HCT116 (cell line): Measurements from ENCODE around the gene CNR2. TPM values are rescaled to one million over a fixed set of nuclear protein-coding genes. Genes with fewer than 3 reads are reported as not detected.
"Not testable (repeated sequence)": the region's sequence is repeated elsewhere in the genome, so short reads cannot be mapped to it uniquely, and the experiment has no call there.

Experiments
- ATAC-seq: fragments of 200-7000 bp; cut with Tn5 transposase; 2 replicates; pipeline ENCODE4 v1.9.1; 2020; ENCODE audit warnings: mild to moderate bottlenecking, moderate library complexity
- BruUV-seq: library from RNA; stranded (reverse); fragments of 400-500 nt; replicated peaks from 2 replicates; lab custom pipeline; 2021; lab: Mats Ljungman, UMichigan
- CTCF ChIA-PET: fragments of 300-600 bp; sonication (Branson Sonifier 250); formaldehyde crosslinking; loops from one replicate; lab custom pipeline; 2021; ENCODE audit warnings: antibody characterized with exemption; lab: Charles Lee
- POLR2A ChIA-PET: fragments of 300-600, 350-600 bp; sonication (Branson Sonifier 250); formaldehyde crosslinking; loops from one replicate; lab custom pipeline; 2021; ENCODE audit warnings: antibody characterized with exemption; lab: Charles Lee
- RAD21 ChIA-PET, 2 experiments: fragments of 300-600 bp; sonication (Branson Sonifier 250); formaldehyde crosslinking; loops; one replicate each; lab custom pipeline; 2023; ENCODE audit warnings: low total read pairs in 2 of 2; ENCODE audit not compliant: uncharacterized antibody in 2 of 2, unreplicated experiment in 2 of 2, low non-redundant PET in 1 of 2; lab: Charles Lee
- DNase-seq: peaks from one replicate; pipeline ENCODE4 v3.0.0-alpha.2; 2010; ENCODE audit warnings: low read depth, low spot score
- H2AFZ ChIP-seq: fragments of 200-600 bp; shearing (Covaris generic), sonication (generic); 2 replicates; pipeline ENCODE4 v1.6.1; 2017; ENCODE audit warnings: low read depth, mixed run types, mixed read lengths, antibody characterized with exemption, low read length; ENCODE audit not compliant: poor library complexity, severe bottlenecking
- H3K27ac ChIP-seq: 2 replicates; pipeline ENCODE4 v1.5.1; 2012; ENCODE audit warnings: low read depth, low read length
- H3K27me3 ChIP-seq: fragments of 200-600 bp; sonication (generic); 2 replicates; pipeline ENCODE4 v1.6.1; 2016; ENCODE audit warnings: mixed run types, low read length, mixed read lengths; ENCODE audit not compliant: insufficient read depth
- H3K36me3 ChIP-seq, 2 experiments: fragments of 200-500 bp in 1 of 2; fragments of 200-600 bp in 1 of 2; sonication (Bioruptor generic) in 1 of 2; sonication (generic) in 1 of 2; 2 replicates each; pipeline versions ENCODE4 v1.5.1 to v1.6.1; 2014 to 2016; ENCODE audit warnings: low read length in 2 of 2, inconsistent platforms in 1 of 2, mixed read lengths in 1 of 2, mixed run types in 1 of 2; ENCODE audit not compliant: insufficient read depth in 2 of 2, control insufficient read depth in 1 of 2
- H3K4me1 ChIP-seq, 2 experiments: fragments of 200-600 bp in 1 of 2; sonication (generic) in 1 of 2; 2 replicates each; pipeline versions ENCODE4 v1.5.1 to v1.6.1; 2012 to 2017; ENCODE audit warnings: low read length in 2 of 2, inconsistent platforms in 1 of 2, mild to moderate bottlenecking in 1 of 2, mixed read lengths in 1 of 2, mixed run types in 1 of 2, moderate library complexity in 1 of 2; ENCODE audit not compliant: insufficient read depth in 2 of 2, control insufficient read depth in 1 of 2
- H3K4me2 ChIP-seq: fragments of 200-600 bp; sonication (generic); 2 replicates; pipeline ENCODE4 v1.6.1; 2017; ENCODE audit warnings: mixed run types, low read length, mixed read lengths
- H3K4me3 ChIP-seq, 2 experiments: fragments of 200-600 bp in 1 of 2; sonication (generic) in 1 of 2; replicated peaks in 1 of 2; 2 replicates each; pipeline ENCODE4 v1.5.1; 2011 to 2016; ENCODE audit warnings: low read length in 2 of 2, control low read depth in 1 of 2, low read depth in 1 of 2, mild to moderate bottlenecking in 1 of 2, mixed read lengths in 1 of 2, mixed run types in 1 of 2
- H3K79me2 ChIP-seq: fragments of 200-600 bp; sonication (generic); 2 replicates; pipeline ENCODE4 v1.6.1; 2017; ENCODE audit warnings: mild to moderate bottlenecking, mixed run types, low read length, moderate library complexity, mixed read lengths; ENCODE audit not compliant: insufficient read depth
- H3K9ac ChIP-seq: fragments of 200-600 bp; sonication (generic); 2 replicates; pipeline ENCODE4 v1.6.1; 2016; ENCODE audit warnings: low read length, mixed read lengths
- H3K9me2 ChIP-seq: fragments of 200-600 bp; sonication (generic), shearing (Covaris generic); 2 replicates; pipeline ENCODE4 v1.6.1; 2017; ENCODE audit warnings: mixed run types, mild to moderate bottlenecking, moderate library complexity; ENCODE audit not compliant: insufficient read depth
- H3K9me3 ChIP-seq, 2 experiments: fragments of 200-500 bp in 1 of 2; fragments of 200-600 bp in 1 of 2; sonication (Bioruptor generic) in 1 of 2; sonication (generic) in 1 of 2; 2 replicates each; pipeline ENCODE4 v1.6.1; 2014 to 2017; ENCODE audit warnings: low read length in 2 of 2, mixed read lengths in 2 of 2, inconsistent platforms in 1 of 2, low read depth in 1 of 2, mild to moderate bottlenecking in 1 of 2, mixed run types in 1 of 2, moderate library complexity in 1 of 2; ENCODE audit not compliant: control insufficient read depth in 1 of 2, insufficient read depth in 1 of 2
- H4K20me1 ChIP-seq: fragments of 200-600 bp; sonication (generic), shearing (Covaris generic); 2 replicates; pipeline ENCODE4 v1.6.1; 2017; ENCODE audit warnings: mixed run types, mild to moderate bottlenecking, moderate library complexity; ENCODE audit not compliant: insufficient read depth
- CTCF ChIP-seq, 3 experiments: fragments of 200-600 bp in 1 of 3; sonication (generic) in 1 of 3; IDR thresholded peaks in 2 of 3; conservative IDR thresholded peaks in 1 of 3; 2 replicates each; pipeline ENCODE4 v1.5.1; 2012 to 2017; ENCODE audit warnings: low read depth in 2 of 3, low read length in 2 of 3, antibody characterized with exemption in 1 of 3, borderline replicate concordance in 1 of 3, control low read depth in 1 of 3, mild to moderate bottlenecking in 1 of 3, mixed read lengths in 1 of 3, mixed run types in 1 of 3, moderate library complexity in 1 of 3; ENCODE audit not compliant: insufficient read depth in 1 of 3
- EGR1 ChIP-seq: IDR thresholded peaks from 2 replicates; pipeline ENCODE4 v1.6.1; 2012; ENCODE audit warnings: low read depth
- ELF1 ChIP-seq: IDR thresholded peaks from 2 replicates; pipeline ENCODE4 v1.6.1; 2012; ENCODE audit warnings: low read depth, borderline replicate concordance
- EZH2phosphoT487 ChIP-seq: fragments of 200-600 bp; IDR thresholded peaks from 2 replicates; pipeline ENCODE4 v1.6.1; 2018; ENCODE audit warnings: antibody characterized with exemption, borderline replicate concordance
- POLR2A ChIP-seq: IDR thresholded peaks from 2 replicates; pipeline ENCODE4 v1.7.0; 2011; ENCODE audit warnings: borderline replicate concordance; ENCODE audit not compliant: insufficient read depth, insufficient read length; ENCODE audit errors: extremely low read depth
- SP1 ChIP-seq: IDR thresholded peaks from 2 replicates; pipeline ENCODE4 v1.6.1; 2012; ENCODE audit warnings: low read depth
- TCF7L2 ChIP-seq: IDR thresholded peaks from 2 replicates; pipeline ENCODE4 v1.7.0; 2011; ENCODE audit warnings: borderline replicate concordance, inconsistent platforms; ENCODE audit not compliant: insufficient read depth, insufficient read length; ENCODE audit errors: extremely low read depth
- ZFX ChIP-seq: fragments of 450-650 bp; IDR thresholded peaks from 2 replicates; pipeline ENCODE4 v1.6.1; 2017
- intact Hi-C: fragments of 100-400 bp; cut with micrococcal nuclease; formaldehyde crosslinking; loops from 2 replicates; pipeline ENCODE4 v1.10.0; 2022
- total RNA-seq: library from RNA; stranded (reverse); gene quantifications from one replicate; pipeline ENCODE4 v1.2.1, GENCODE V29; 2021; ENCODE audit not compliant: unreplicated experiment
- TF ChIP-seq, protein P1 (sequence below): IDR thresholded peaks from 2 replicates; pipeline ENCODE4 v1.6.1; 2011; ENCODE audit warnings: mild to moderate bottlenecking, low read length, moderate library complexity; ENCODE audit not compliant: insufficient replicate concordance; ENCODE audit errors: extremely low read depth

CNR2 gene
- total RNA-seq, 1 experiment from 2014 or later, result 0.05 TPM

DNA sequence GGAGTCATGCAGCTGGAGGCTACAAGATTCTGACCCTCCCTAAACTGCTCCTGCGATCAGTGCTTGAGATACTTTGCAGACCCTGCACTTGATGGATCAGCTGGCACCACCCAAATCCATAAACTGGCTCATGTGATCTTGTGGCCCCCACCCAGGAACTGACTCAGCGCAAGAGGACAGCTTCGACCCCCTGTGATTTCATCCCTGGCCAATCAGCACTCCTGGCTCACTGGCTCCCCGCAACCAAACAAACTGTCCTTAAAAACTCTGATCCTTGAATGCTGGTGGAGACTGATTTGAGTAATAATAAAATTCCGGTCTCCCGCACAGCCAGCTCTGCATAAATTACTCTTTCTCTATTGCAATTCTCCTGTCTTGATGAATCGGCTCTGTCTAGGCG lies 13.1 kb downstream of the CNR2 start:
- ATAC-seq, H3K27me3 ChIP-seq, H4K20me1 ChIP-seq, POLR2A ChIA-PET, BruUV-seq, H3K36me3 ChIP-seq, H3K9me2 ChIP-seq, CTCF ChIA-PET, H3K9me3 ChIP-seq, H3K9ac ChIP-seq, H2AFZ ChIP-seq, H3K4me1 ChIP-seq, DNase-seq, H3K4me3 ChIP-seq, H3K27ac ChIP-seq, intact Hi-C loops, H3K79me2 ChIP-seq, H3K4me2 ChIP-seq, RAD21 ChIA-PET: not testable (repeated sequence)

DNA sequence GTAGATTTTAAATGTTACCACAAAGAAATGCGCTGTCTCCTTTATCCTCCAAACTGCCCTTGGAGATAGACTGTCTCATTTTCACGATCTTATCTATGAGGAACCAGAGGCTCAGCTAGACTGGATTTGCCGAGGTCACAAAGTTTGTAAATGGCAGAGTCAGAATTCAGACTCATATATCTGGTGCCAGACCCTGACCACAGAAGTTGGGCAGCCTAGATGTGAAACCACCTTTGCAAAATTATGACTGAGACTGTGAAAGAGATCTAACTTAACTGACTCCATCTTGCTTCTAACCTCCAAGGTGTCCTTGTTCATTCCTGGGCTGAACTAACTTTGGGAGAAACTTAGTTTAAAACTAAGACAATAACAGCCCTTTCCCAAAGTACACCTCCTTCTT lies 14.1 kb downstream of the CNR2 start:
- intact Hi-C loops, result no loop called here
- no peak for TF ChIP-seq ELF1
- no peak for TF ChIP-seq POLR2A
- TF ChIP-seq, protein P1, sequence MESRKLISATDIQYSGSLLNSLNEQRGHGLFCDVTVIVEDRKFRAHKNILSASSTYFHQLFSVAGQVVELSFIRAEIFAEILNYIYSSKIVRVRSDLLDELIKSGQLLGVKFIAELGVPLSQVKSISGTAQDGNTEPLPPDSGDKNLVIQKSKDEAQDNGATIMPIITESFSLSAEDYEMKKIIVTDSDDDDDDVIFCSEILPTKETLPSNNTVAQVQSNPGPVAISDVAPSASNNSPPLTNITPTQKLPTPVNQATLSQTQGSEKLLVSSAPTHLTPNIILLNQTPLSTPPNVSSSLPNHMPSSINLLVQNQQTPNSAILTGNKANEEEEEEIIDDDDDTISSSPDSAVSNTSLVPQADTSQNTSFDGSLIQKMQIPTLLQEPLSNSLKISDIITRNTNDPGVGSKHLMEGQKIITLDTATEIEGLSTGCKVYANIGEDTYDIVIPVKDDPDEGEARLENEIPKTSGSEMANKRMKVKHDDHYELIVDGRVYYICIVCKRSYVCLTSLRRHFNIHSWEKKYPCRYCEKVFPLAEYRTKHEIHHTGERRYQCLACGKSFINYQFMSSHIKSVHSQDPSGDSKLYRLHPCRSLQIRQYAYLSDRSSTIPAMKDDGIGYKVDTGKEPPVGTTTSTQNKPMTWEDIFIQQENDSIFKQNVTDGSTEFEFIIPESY, result no peak
- no peak for TF ChIP-seq SP1
- no peak for TF ChIP-seq EGR1
- TF ChIP-seq TCF7L2, result no peak
- no peak for TF ChIP-seq ZFX
- TF ChIP-seq CTCF (IDR thresholded peaks at IDR 0.05 in 2 of 3, conservative IDR thresholded peaks at IDR 0.05 in 1 of 3; ENCODE audit: borderline replicate concordance in 1 of 3, insufficient read depth in 1 of 3, low read depth in 2 of 3, low read length in 2 of 3), result no peak
- no peak for TF ChIP-seq EZH2phosphoT487
- Histone ChIP-seq H3K9ac (no peak overlapping the region), H3K79me2 (no peaks in the 10 kb centered on the region), H2AFZ (no peak overlapping the region), H3K9me2 (no peaks in the 10 kb centered on the region), H3K27me3 (no peaks in the 10 kb centered on the region), H3K4me3 (no peak overlapping the region), H3K36me3 (no peaks in the 10 kb centered on the region), H3K27ac (no peak overlapping the region), H3K4me1 (no peaks in the 10 kb centered on the region; a peak in 1 of 4 replicates), H3K9me3 (no peaks in the 10 kb centered on the region), H4K20me1 (no peaks in the 10 kb centered on the region), H3K4me2 (no peak overlapping the region)
- POLR2A ChIA-PET, result no interaction called here
- no TSS peak for BruUV-seq
- DNase-seq (no peak), ATAC-seq (no peak)
- RAD21 ChIA-PET, result no interaction called here
- CTCF ChIA-PET, result no interaction called here
